ENCODE data around the gene PIK3R3. TPM values are rescaled to one million over a fixed set of nuclear protein-coding genes. Genes with fewer than 3 reads are reported as not detected.

The PIK3R3 gene
- total RNA-seq, 1 experiment from 2014 or later, result 1.6 TPM

- no TSS peak for BruUV-seq (replicated peaks)
- Histone ChIP-seq H3K36me3 (ENCODE audit: control insufficient read depth in 1 of 2, insufficient read depth in 2 of 2, low read length in 2 of 2) (no peaks in the 10 kb centered on the region), H3K4me3 (replicated peaks in 1 of 2; ENCODE audit: low read depth in 1 of 2, low read length in 2 of 2) (no peak overlapping the region), H3K9ac (ENCODE audit: low read length) (no peak overlapping the region), H4K20me1 (ENCODE audit: insufficient read depth) (no peaks in the 10 kb centered on the region), H2AFZ (ENCODE audit: low read depth, low read length, poor library complexity, severe bottlenecking) (no peak overlapping the region), H3K27me3 (ENCODE audit: insufficient read depth, low read length) (no peaks in the 10 kb centered on the region), H3K79me2 (ENCODE audit: insufficient read depth, low read length) (no peaks in the 10 kb centered on the region), H3K9me3 (ENCODE audit: control insufficient read depth in 1 of 2, insufficient read depth in 1 of 2, low read depth in 1 of 2, low read length in 2 of 2) (peaks cover 0 to 6% of the 10 kb centered on the region in 2 experiments; a peak in 1 of 4 replicates), H3K4me2 (ENCODE audit: low read length) (no peak overlapping the region), H3K4me1 (ENCODE audit: control insufficient read depth in 1 of 2, insufficient read depth in 2 of 2, low read length in 2 of 2) (no peaks in the 10 kb centered on the region), H3K27ac (ENCODE audit: low read depth, low read length) (no peak overlapping the region), H3K9me2 (ENCODE audit: insufficient read depth) (no peaks in the 10 kb centered on the region)
- ChIA-PET POLR2A (no interaction called here), CTCF (no interaction called here), RAD21 (ENCODE audit: low non-redundant PET in 1 of 2, low total read pairs in 2 of 2, uncharacterized antibody in 2 of 2, unreplicated experiment in 2 of 2) (no interaction called here)
- DNase-seq (ENCODE audit: low read depth, low spot score) (no peak), ATAC-seq (no peak)
- TF ChIP-seq CTCF (IDR thresholded peaks at IDR 0.05 in 2 of 3, conservative IDR thresholded peaks at IDR 0.05 in 1 of 3; ENCODE audit: borderline replicate concordance in 1 of 3, insufficient read depth in 1 of 3, low read depth in 2 of 3, low read length in 2 of 3), result no peak
- TF ChIP-seq YY1 (IDR thresholded peaks at IDR 0.05; ENCODE audit: extremely low read depth, insufficient replicate concordance, low read depth, low read length), result no peak
- TF ChIP-seq ZFX (IDR thresholded peaks at IDR 0.05), result no peak
- TF ChIP-seq SP1 (IDR thresholded peaks at IDR 0.05; ENCODE audit: low read depth), result no peak
- TF ChIP-seq POLR2AphosphoS5 (IDR thresholded peaks at IDR 0.05; ENCODE audit: low read depth, low read length), result no peak
- TF ChIP-seq ELF1 (IDR thresholded peaks at IDR 0.05; ENCODE audit: borderline replicate concordance, low read depth), result no peak
- TF ChIP-seq CBX3 (IDR thresholded peaks at IDR 0.05; ENCODE audit: low read depth), result no peak
- no peak for TF ChIP-seq EGR1 (IDR thresholded peaks at IDR 0.05; ENCODE audit: low read depth)
- no peak for TF ChIP-seq ZNF274 (IDR thresholded peaks at IDR 0.05; ENCODE audit: low read depth, low read length)
- no peak for TF ChIP-seq TCF7L2 (IDR thresholded peaks at IDR 0.05; ENCODE audit: borderline replicate concordance, extremely low read depth, insufficient read depth, insufficient read length)
- no peak for TF ChIP-seq FOSL1 (IDR thresholded peaks at IDR 0.05; ENCODE audit: low read depth)
- TF ChIP-seq ATF3 (IDR thresholded peaks at IDR 0.05), result no peak
- TF ChIP-seq ZBTB33 (IDR thresholded peaks at IDR 0.05; ENCODE audit: extremely low read depth, insufficient replicate concordance, low read length), result no peak
- intact Hi-C loops (cut with micrococcal nuclease), result no loop called here
Observed at GRCh38 chr1:46098027-46098712, 34.3 kb downstream of the PIK3R3 start.
